Right atrium auricular region (tissue), 2 donors: ENCODE results near the gene SMIM26. TPM values are rescaled to one million over a fixed set of nuclear protein-coding genes. Genes with fewer than 3 reads are reported as not detected.

Experiments
- DNase-seq: peaks from one replicate; pipeline ENCODE4 v3.0.0-alpha.2; 2019; ENCODE audit warnings: low spot score
- H3K27ac ChIP-seq, 2 donors: fragments of 200-600 bp; sonication (generic); 1 replicate in 1 of 2; 2 replicates in 1 of 2; pipeline ENCODE4 v1.5.1; 2016 to 2019
- H3K27me3 ChIP-seq, 2 donors: fragments of 200-600 bp; sonication (generic); one replicate each; pipeline versions ENCODE4 v1.5.1 to v1.6.0; 2017 to 2019
- H3K36me3 ChIP-seq: fragments of 200-600 bp; sonication (generic); one replicate; pipeline ENCODE4 v1.5.1; 2016
- H3K4me1 ChIP-seq, 2 donors: fragments of 200-600 bp; sonication (generic); one replicate each; pipeline versions ENCODE4 v1.5.1 to v1.6.0; 2017 to 2019
- H3K4me3 ChIP-seq, 2 donors: fragments of 200-600 bp; sonication (generic); 1 replicate in 1 of 2; 2 replicates in 1 of 2; pipeline ENCODE4 v1.5.1; 2017 to 2019; ENCODE audit warnings: mild to moderate bottlenecking in 1 of 2, moderate library complexity in 1 of 2
- H3K9me3 ChIP-seq, 2 donors: fragments of 200-600 bp; sonication (generic); one replicate each; pipeline ENCODE4 v1.5.1; 2019
- CTCF ChIP-seq, 2 donors: fragments of 200-600 bp; sonication (generic); IDR thresholded peaks; one replicate each; pipeline ENCODE4 v1.5.1; 2019; ENCODE audit warnings: antibody characterized with exemption in 2 of 2
- total RNA-seq, 2 donors: library from RNA; depleted of rRNA; stranded (reverse); fragments of >200 nt; gene quantifications; one replicate each; pipeline ENCODE4 v1.1.0, GENCODE V29; 2016

Gene SMIM26
- total RNA-seq, 2 donors from 2014 or later: 165 to 170 TPM

GRCh38 chr20:18615020-18615650 is 47.9 kb downstream of the SMIM26 start:
- H3K9me3 ChIP-seq: no peaks in the 10 kb centered on the region
- no peak overlapping the region for H3K4me3 ChIP-seq
- H3K27me3 ChIP-seq: no peaks in the 10 kb centered on the region
- no peak for TF ChIP-seq CTCF (IDR thresholded peaks at IDR 0.05)
- no peak for DNase-seq
- no peak overlapping the region for H3K27ac ChIP-seq
- H3K36me3 ChIP-seq: no peaks in the 10 kb centered on the region
- peaks cover 0 to 5% of the 10 kb centered on the region in 2 donors for H3K4me1 ChIP-seq

Other genes with a start within 250 kb of the SMIM26 start
- gene DZANK1, start 100.4 kb upstream of the SMIM26 start, total RNA-seq: under 1 TPM; 0.41 to 0.83 TPM
- 1 to 10 TPM; 5.5 to 5.9 TPM for gene POLR3F, start 100.0 kb upstream of the SMIM26 start, total RNA-seq
- 1 to 10 TPM; 8.6 to 9.1 TPM for gene RBBP9, start 70.2 kb upstream of the SMIM26 start, total RNA-seq
- 10 to 100 TPM in 1 of 2 donors, 1 to 10 TPM in 1; 6.8 to 19.1 TPM for gene SEC23B, start 59.5 kb upstream of the SMIM26 start, total RNA-seq
- gene DTD1, start 20.6 kb downstream of the SMIM26 start, total RNA-seq: 10 to 100 TPM; 15.5 to 16.9 TPM
- not detected for gene SCP2D1, start 246.4 kb downstream of the SMIM26 start, total RNA-seq